ENCODE results near the gene TMA7B.

TMA7B gene

GRCh38 chr22:39926753-39927152 lies 33.4 kb upstream of the TMA7B start:
- TF ChIP-seq, protein P1, sequence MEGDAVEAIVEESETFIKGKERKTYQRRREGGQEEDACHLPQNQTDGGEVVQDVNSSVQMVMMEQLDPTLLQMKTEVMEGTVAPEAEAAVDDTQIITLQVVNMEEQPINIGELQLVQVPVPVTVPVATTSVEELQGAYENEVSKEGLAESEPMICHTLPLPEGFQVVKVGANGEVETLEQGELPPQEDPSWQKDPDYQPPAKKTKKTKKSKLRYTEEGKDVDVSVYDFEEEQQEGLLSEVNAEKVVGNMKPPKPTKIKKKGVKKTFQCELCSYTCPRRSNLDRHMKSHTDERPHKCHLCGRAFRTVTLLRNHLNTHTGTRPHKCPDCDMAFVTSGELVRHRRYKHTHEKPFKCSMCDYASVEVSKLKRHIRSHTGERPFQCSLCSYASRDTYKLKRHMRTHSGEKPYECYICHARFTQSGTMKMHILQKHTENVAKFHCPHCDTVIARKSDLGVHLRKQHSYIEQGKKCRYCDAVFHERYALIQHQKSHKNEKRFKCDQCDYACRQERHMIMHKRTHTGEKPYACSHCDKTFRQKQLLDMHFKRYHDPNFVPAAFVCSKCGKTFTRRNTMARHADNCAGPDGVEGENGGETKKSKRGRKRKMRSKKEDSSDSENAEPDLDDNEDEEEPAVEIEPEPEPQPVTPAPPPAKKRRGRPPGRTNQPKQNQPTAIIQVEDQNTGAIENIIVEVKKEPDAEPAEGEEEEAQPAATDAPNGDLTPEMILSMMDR (IDR thresholded peaks at IDR 0.05), result no peak
- TF ChIP-seq ZFX (IDR thresholded peaks at IDR 0.05; ENCODE audit: borderline replicate concordance), result no peak
- H3K27ac ChIP-seq, result no peak overlapping the region

DNA sequence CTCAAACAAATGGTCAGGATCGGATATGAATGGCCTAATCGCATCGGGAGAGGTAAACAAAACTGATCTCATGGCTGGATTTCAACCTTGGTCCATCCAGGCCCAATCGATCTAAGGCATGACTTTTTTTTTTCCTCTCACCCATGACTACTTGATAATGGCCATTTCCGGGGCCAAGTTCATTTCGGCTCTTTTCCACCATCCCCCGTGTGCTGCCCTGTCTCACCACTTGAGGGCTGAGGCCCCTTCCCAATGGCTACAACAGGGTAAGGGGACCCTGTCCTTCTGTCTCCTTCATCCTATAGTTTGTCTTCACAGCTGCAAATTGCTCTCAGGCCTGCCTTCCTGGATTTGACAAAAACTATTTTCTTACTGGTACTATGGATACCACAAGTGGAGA lies 32.7 kb upstream of the TMA7B start:
- TF ChIP-seq, protein P1 (IDR thresholded peaks at IDR 0.05), result no peak
- no peak for TF ChIP-seq ZFX (IDR thresholded peaks at IDR 0.05; ENCODE audit: borderline replicate concordance)
- H3K27ac ChIP-seq, result no peak overlapping the region

DNA sequence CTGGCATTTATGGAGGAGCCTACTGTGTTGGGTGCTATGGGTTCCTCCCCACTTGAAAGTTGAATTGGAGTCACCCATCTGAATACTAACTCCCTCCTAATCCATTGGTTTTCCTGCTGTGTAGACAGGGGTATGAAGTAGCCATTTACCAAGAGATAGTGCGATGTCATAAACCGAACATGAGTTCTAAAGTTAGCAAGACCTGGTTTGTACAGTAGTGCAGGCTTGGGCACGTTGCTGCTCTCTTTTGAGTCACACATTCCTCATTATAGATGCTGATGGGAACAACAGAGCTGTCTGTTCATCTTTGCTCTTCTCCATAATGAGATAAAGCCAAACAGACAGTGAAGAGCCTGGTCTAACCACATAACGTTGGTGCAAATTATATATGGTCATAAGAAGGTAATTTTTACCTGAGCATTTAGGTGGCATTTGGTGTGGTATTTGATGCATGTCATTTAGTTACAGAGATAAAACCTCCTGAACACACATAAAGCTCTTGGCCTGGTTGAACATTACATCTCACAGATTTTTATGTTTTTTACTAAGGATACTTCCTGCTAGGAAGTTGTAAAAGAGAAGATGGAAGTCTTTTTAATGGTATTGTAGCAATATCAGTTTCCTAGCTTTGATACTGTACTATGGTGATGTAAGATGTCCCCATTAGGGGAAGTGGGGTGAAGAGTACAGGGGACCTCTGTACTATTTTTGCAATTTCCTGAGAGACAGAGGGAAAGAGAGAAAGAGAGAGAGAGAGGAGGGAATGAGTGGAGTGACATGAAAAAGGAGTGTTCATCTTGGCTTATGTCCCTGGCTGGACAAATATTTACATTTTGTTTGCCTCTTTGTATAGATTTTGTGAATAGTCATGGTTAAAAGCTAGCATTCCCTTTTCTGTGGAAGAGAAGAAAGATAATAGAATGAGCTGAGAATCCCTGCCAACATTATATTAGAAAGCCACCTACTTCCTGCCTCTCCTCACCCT lies 31.4 kb upstream of the TMA7B start:
- H3K27ac ChIP-seq, result no peak overlapping the region
- TF ChIP-seq ZFX (IDR thresholded peaks at IDR 0.05; ENCODE audit: borderline replicate concordance), result no peak
- TF ChIP-seq, protein P1 (IDR thresholded peaks at IDR 0.05), result no peak

GRCh38 chr22:39931251-39931650 lies 28.9 kb upstream of the TMA7B start:
- TF ChIP-seq ZFX (IDR thresholded peaks at IDR 0.05; ENCODE audit: borderline replicate concordance), result no peak
- TF ChIP-seq, protein P1 (IDR thresholded peaks at IDR 0.05), result no peak
- no peak overlapping the region for H3K27ac ChIP-seq

GRCh38 chr22:39932166-39932565 lies 28.0 kb upstream of the TMA7B start:
- no peak for TF ChIP-seq ZFX (IDR thresholded peaks at IDR 0.05; ENCODE audit: borderline replicate concordance)
- TF ChIP-seq, protein P1 (IDR thresholded peaks at IDR 0.05), result no peak
- H3K27ac ChIP-seq, result no peak overlapping the region

GRCh38 chr22:39932918-39933649 lies 27.1 kb upstream of the TMA7B start:
- no peak for TF ChIP-seq ZFX (IDR thresholded peaks at IDR 0.05; ENCODE audit: borderline replicate concordance)
- TF ChIP-seq, protein P1 (IDR thresholded peaks at IDR 0.05), result peak; percentile 79
- no peak overlapping the region for H3K27ac ChIP-seq
